HepG2 (cell line): ENCODE results near the gene SOX9. TPM values are rescaled to one million over a fixed set of nuclear protein-coding genes. Genes with fewer than 3 reads are reported as not detected.

Experiments used
- ARNTL ChIP-seq: sonication (generic); formaldehyde crosslinking; IDR thresholded peaks from 2 replicates; pipeline ENCODE4 v1.4.0; 2020; ENCODE audit warnings: mild to moderate bottlenecking, missing genetic modification reagents
- CCDC6 ChIP-seq: sonication (generic); formaldehyde crosslinking; IDR thresholded peaks from 2 replicates; pipeline ENCODE4 v1.8.1; 2022; ENCODE audit warnings: mild to moderate bottlenecking, missing genetic modification reagents, moderate library complexity
- CENPBD1 ChIP-seq: sonication (generic); formaldehyde crosslinking; IDR thresholded peaks from 2 replicates; pipeline ENCODE4 v1.8.0; 2022; ENCODE audit warnings: missing genetic modification reagents, low read depth, mild to moderate bottlenecking, borderline replicate concordance
- CHD2 ChIP-seq: IDR thresholded peaks from 2 replicates; pipeline ENCODE4 v1.6.1; 2011; ENCODE audit warnings: low read depth, low read length, improper control_type of control experiment
- FIP1L1 ChIP-seq: fragments of 200-400 bp; formaldehyde crosslinking; IDR thresholded peaks from 2 replicates; pipeline ENCODE4 v1.6.1; 2018; ENCODE audit warnings: low read depth, mild to moderate bottlenecking, low read length, moderate library complexity, borderline replicate concordance; ENCODE audit not compliant: insufficient read depth
- FOXK1 ChIP-seq: sonication (generic); formaldehyde crosslinking; IDR thresholded peaks from 2 replicates; pipeline ENCODE4 v1.4.0; 2020; ENCODE audit warnings: low read depth, missing genetic modification reagents, borderline replicate concordance
- IRF2 ChIP-seq: IDR thresholded peaks from 2 replicates; pipeline ENCODE4 v1.6.1; 2018; ENCODE audit warnings: missing genetic modification reagents, missing compliant biosample characterization
- KLF13 ChIP-seq: sonication (generic); formaldehyde crosslinking; IDR thresholded peaks from 2 replicates; pipeline ENCODE4 v1.4.0; 2020; ENCODE audit warnings: mild to moderate bottlenecking, missing genetic modification reagents
- MED13 ChIP-seq: sonication (generic); formaldehyde crosslinking; IDR thresholded peaks from 2 replicates; pipeline ENCODE4 v1.5.0; 2020; ENCODE audit warnings: missing genetic modification reagents
- NFAT5 ChIP-seq: sonication (generic); formaldehyde crosslinking; IDR thresholded peaks from 2 replicates; pipeline ENCODE4 v1.4.0; 2020; ENCODE audit warnings: missing genetic modification reagents
- NR2F6 ChIP-seq, 2 experiments: IDR thresholded peaks; 2 replicates each; pipeline ENCODE4 v1.6.1; 2016; ENCODE audit warnings: antibody characterized with exemption in 1 of 2, mild to moderate bottlenecking in 1 of 2
- REPIN1 ChIP-seq: sonication (generic); formaldehyde crosslinking; IDR thresholded peaks from 2 replicates; pipeline ENCODE4 v1.8.0; 2022; ENCODE audit warnings: missing genetic modification reagents, low read depth, mild to moderate bottlenecking, borderline replicate concordance
- SNAPC2 ChIP-seq: sonication (generic); formaldehyde crosslinking; IDR thresholded peaks from 2 replicates; pipeline ENCODE4 v1.8.1; 2022; ENCODE audit warnings: mild to moderate bottlenecking, missing genetic modification reagents
- SSRP1 ChIP-seq: IDR thresholded peaks from 2 replicates; pipeline ENCODE4 v1.6.1; 2016; ENCODE audit warnings: control low read depth
- ZNF10 ChIP-seq: sonication (generic); formaldehyde crosslinking; IDR thresholded peaks from 2 replicates; pipeline ENCODE4 v1.4.0; 2020; ENCODE audit warnings: mild to moderate bottlenecking, low read depth, missing genetic modification reagents, borderline replicate concordance
- ZNF275 ChIP-seq: sonication (generic); formaldehyde crosslinking; IDR thresholded peaks from 2 replicates; pipeline ENCODE4 v1.8.0; 2022; ENCODE audit warnings: missing genetic modification reagents, mild to moderate bottlenecking, inconsistent platforms, borderline replicate concordance
- ZNF281 ChIP-seq: sonication (generic); formaldehyde crosslinking; IDR thresholded peaks from 2 replicates; pipeline ENCODE4 v1.4.0; 2020; ENCODE audit warnings: missing genetic modification reagents, borderline replicate concordance
- ZNF383 ChIP-seq: sonication (generic); formaldehyde crosslinking; IDR thresholded peaks from 2 replicates; pipeline ENCODE4 v1.4.0; 2020; ENCODE audit warnings: missing genetic modification reagents, mild to moderate bottlenecking, borderline replicate concordance
- polyA plus RNA-seq, 8 experiments: library from polyadenylated mRNA; depleted of rRNA in 3 of 8; stranded (reverse) in 7 of 8; unstranded in 1 of 8; fragments of >200 nt; fragmentation: Illumina TruSeq in 4 of 8; extraction: Trizol in 4 of 8; gene quantifications; 2 replicates each; pipeline versions ENCODE4 v1.2.1 to v1.2.3, GENCODE V29; 2011 to 2016; ENCODE audit warnings: low read depth in 4 of 8, missing spikeins in 1 of 8, mixed read lengths in 1 of 8; ENCODE audit not compliant: insufficient read depth in 1 of 8
- total RNA-seq, 5 experiments: library from RNA; depleted of rRNA; stranded (reverse); fragments of >200 nt; fragmentation: Illumina TruSeq; extraction: Trizol; gene quantifications; 2 replicates each; pipeline ENCODE4 v1.2.3, GENCODE V29; 2016; ENCODE audit warnings: low read depth in 1 of 5

Gene SOX9
- total and polyA plus RNA-seq, 2 of the 13 experiments (the other 11 are each of a cell fraction or from before 2014, with no cell fraction given), result 16.1 to 27.6 TPM

- TF ChIP-seq ZNF275 (CRISPR knock-in tag) (peak; percentile 70; the same call in 1 of the 2 replicates), ARNTL (no peak), FIP1L1 (peak; percentile 82; the same call in 1 of the 2 replicates), NR2F6 (IDR thresholded peaks at IDR 0.05) (no peak), NR2F6 (CRISPR knock-in tag; IDR thresholded peaks at IDR 0.05) (peak; percentile 41; the same call in 1 of the 2 replicates), CHD2 (no peak), IRF2 (CRISPR knock-in tag) (peak; percentile 6; the same call in 1 of the 2 replicates), SSRP1 (CRISPR knock-in tag) (peak; percentile 80; the same call in 1 of the 2 replicates), SNAPC2 (CRISPR knock-in tag) (peak; percentile 65; the same call in 1 of the 2 replicates), FOXK1 (CRISPR knock-in tag) (no peak), MED13 (CRISPR knock-in tag) (peak; percentile 44), ZNF10 (CRISPR knock-in tag) (no peak), KLF13 (CRISPR knock-in tag) (no peak), CENPBD1 (CRISPR knock-in tag) (no peak; the same call in 1 of the 2 replicates), ZNF383 (CRISPR knock-in tag) (no peak), CCDC6 (CRISPR knock-in tag) (no peak; the same call in 1 of the 2 replicates), REPIN1 (CRISPR knock-in tag) (0 out of 2 replicates have a peak, but pooled peaks have one; percentile 10), NFAT5 (CRISPR knock-in tag) (peak; percentile 73), ZNF281 (CRISPR knock-in tag) (no peak)
Measured at GRCh38 chr17:72121164-72122009, 567 bp downstream of the SOX9 start (continued).
